Smooth muscle cell of the brain vasculature (primary cell): ENCODE measurements around the gene LAP3.
"Not testable (repeated sequence)": the region's sequence is repeated elsewhere in the genome, so short reads cannot be mapped to it uniquely, and the experiment has no call there.

Source experiments
- DNase-seq: peaks from one replicate; pipeline ENCODE4 v3.0.0-alpha.2; 2012; ENCODE audit warnings: low read depth, low spot score

The LAP3 gene

DNA sequence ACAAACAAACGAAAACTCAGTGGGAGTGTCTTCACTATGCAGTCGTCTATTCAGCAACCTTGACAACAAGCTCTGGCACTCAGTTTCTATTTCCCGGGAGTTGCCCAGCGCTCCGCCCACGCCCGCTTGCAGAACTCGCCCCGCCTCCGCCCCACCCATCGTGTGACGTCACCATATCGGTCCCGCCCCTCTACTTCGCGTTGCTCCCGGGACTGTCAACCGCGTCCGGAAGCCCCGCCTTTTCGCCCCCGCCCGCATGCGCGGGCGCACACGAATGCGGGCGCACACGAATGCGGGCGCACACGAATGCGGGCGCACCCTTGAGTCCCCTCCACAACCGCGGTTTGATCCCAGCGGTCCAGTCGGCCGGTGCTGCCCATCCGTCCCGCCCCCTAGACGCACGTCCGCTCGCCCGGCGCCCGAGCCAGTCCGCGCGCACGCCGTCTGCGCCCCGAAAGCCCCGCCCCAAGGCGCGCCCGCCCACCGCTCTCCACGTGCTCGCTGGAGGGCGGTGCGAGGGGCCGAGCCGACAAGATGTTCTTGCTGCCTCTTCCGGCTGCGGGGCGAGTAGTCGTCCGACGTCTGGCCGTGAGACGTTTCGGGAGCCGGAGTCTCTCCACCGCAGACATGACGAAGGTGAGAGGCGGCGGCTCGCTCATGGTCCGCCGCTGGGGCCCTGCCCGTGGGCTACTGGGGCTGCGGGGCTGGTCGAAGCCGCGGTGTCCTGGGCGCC is at the start of gene LAP3:
Gene LAP3, plus strand, starts transcription at position 267 of the 733 bp plus-strand sequence. Its CDS starts 268 bp downstream, at position 535.
- DNase-seq, result peak; percentile 86

DNA sequence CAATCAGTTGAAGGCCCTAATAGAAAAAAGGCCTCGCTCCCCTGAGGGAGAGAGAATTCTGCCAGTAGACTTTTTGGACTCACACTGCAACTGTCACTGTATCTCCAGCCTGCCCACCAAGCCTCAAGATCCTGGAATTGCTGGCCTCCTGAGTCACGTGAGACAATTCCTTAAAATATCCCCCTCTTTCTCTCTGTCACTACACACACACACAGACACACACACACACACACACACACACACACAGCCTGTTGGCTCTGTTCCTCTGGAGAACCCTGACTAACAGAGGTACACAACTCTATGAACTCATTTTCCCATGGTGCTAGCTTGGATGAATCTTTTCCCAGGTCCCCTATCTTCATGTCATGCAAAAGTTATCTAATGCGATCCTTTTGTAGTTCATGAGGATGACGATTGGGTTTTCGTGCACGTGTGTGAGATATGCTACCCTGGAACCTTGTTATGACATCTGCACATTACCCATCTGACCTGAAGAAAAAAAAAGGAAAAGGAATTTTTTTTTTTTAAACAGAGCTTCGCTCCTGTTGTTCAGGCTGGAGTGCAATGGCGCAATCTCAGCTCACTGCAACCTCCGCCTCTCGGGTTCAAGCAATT is 48.3 kb upstream of the LAP3 start:
- no peak for DNase-seq

DNA sequence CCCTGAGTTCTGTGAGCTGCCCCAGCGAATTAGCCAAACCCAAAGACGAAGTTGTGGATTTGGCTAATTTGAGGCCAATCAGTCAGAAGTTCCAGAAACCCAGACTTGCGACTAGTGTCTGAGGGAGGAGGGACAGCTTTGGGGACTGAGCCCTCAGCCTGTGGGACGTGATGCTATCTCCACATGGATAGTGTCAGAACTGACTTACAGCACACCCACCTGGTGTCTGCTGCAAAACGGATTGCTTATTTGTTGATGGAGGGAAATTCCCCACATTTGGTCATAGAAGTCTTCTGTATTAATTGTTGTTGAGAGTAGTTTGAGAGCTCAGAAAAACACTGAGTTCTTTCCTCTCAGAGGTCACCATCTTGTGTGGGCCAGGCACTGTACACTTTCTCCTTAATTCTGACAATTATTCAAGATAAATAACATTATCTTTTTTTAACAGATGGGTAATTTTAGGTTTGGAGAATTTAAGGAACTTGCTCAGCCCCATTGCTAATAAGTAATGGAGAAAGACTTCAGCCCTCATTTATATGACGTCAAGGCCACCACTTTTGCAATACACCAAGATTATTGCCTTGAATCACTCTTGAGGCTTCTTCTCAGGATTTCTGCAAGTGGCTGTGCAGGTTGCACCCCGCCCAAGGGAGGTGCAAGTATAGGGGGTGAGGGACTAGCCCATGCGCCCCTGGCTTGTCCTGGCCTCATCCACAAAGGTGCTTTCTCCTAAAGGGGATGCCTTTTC is 45.3 kb upstream of the LAP3 start:
- no peak for DNase-seq

DNA sequence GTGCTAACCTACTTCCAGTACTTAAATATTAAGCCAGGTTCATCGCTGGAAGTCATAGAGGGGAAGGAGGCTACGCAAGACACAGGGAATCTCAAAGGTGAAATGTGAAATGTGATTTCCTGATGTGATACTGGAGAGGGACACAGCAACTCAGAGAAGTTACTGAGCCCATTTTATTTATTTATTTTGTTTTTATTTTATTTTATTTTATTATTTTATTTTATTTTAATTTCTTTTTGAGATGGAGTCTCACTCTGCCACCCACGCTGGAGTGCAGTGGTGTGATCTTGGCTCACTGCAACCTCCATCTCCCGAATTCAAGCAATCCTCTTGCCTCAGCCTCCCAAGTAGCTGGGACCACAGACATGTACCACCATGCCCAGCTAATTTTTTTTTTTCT is 42.3 kb upstream of the LAP3 start:
- DNase-seq, result no peak

DNA sequence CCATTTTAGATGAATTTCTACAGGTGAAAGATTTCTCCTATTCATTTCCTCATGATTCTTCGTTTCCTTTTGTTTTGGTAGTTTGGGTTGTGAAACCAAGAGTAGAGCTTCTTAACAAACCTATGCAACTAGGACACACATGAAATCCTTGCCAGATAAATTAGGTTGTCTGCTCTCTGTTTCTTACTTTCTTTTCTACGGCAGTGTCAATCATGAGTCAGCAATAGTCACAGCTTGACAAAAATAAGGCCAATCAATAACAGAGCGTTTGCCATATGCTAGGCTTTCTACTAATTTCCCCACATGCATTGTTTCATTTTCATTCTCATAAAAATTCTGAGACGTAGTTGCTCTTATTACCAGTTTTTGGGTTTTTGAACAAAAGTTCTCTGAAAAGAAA is 41.8 kb upstream of the LAP3 start:
- DNase-seq, result no peak

DNA sequence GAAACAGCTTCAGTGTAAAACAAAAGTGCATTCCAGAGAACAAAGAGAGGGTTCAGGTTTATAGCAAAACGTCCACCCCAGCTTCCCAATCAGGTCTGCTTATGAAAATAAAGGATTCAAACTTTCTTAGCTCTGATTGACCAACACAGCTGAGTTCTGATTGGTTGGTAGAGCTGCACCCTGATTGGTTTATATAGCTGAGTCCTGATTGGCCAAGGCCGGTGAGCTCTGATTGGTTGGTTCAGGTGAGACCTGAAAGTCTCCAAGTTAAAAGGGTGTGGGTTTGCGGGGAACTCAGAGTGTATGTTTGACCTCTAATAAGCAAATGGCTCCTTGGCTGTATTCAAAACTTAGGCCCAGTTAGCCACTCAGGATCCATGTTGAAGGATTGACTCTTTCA is 41.1 kb upstream of the LAP3 start:
- DNase-seq, result no peak

DNA sequence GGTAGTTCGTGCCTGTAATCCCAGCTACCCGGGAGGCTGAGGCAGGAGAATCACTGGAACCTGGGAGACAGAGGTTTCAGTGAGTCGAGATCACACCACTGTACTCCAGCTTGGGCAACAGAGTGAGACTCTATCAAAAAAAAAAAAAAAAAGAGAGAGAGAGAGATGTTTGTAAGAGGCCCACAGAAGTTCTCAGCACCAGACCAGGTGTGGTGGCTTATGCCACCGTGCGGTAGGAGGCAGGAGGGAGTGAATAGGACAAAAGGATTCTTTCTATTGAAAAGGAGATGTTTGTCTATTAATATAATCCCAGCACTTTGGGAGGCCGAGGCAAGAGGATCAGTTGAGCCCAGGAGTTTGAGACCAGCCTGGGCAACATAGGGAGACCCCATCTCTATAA is 39.9 kb upstream of the LAP3 start:
- DNase-seq, result not testable (repeated sequence)

DNA sequence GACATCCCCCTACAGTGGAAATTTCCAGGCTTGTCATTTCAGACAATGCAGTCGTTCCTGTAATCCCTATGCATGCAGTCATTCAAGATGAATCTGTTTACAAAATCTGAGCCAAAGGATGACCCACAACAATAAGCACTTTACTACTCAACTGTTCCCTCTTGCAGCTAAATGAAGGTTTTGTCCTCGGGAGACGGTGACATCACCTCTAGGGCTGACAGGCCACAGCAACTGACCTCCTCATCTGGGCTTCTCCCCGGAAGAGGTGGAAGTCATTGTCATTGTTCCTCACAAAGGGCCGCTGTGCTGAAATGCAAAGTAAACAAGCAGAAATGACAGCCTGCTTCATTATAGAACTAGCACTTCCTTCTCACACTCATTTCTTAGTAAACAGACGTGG is 32.8 kb upstream of the LAP3 start:
- DNase-seq, result no peak

DNA sequence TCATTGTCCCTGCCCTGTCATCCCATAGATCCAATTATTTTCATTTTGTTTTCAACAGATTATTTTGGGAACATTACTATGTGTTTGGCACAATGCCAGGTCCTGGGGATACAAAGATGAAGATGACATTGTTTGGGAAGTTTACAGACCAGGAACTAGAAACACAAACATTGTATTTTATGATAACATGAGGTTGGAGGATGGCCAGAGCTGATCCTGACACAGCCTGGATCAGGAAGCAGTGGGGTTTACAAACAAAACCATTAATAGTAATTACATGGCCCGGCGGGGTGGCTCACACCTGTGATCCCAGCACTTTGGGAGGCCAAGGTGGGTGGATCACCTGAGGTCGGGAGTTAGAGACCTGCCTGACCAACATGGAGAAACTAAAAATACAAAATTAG is 32.2 kb upstream of the LAP3 start:
- no peak for DNase-seq

DNA sequence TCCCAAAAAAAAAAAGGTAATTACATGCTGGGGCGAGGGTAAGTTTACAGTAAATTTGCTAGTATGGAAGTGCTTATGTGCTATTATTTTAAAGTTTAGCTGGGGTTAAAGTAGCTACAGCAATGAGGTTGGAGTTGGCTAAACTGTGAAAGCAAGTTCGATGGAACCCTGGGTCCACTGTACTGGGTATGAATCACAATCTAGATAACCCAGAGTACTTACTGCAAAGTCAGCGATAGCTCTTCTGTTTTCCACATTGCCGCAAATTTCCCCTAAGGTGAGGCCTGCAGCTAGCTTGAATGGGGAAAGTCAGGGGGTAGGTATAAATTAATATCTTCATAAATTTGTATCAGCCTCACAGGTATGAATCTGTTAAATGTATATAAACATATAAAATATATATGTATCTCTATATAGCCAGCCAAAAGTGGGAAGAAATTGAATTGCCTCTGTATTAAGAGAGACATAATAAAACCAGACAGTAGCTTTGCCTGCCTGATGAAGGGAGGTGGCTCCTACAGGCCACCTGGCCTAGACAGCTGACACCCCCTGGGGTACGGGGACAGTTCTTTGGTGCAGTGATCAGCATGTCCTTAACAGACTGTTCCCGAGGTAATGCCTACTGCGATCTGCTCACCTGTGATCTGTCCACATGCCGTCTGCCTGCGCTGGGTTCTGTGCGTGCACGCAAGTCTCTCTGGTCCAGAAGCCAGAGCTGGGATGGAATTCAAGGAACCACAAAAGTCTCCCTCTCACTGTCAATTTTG is 31.4 kb upstream of the LAP3 start:
- no peak for DNase-seq

DNA sequence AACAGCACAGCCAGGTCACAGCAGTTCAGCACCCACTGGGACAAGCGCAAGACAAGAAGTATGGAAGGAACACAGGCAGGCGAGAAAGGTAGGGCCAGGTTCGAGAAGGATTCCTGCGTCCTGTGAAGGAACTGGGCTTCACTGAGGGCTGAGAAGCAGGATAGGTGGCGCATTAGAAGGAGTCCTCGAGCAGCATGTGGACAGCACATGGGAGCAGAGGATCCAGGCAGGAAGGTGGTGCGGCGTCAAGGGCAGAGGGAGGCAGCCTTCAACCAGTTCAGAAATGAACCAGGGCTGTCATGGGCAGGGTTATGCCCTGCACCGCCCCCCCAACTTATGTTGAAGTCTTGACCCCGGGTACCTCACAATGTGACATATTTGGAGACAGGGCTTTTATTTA is 30.8 kb upstream of the LAP3 start:
- no peak for DNase-seq

DNA sequence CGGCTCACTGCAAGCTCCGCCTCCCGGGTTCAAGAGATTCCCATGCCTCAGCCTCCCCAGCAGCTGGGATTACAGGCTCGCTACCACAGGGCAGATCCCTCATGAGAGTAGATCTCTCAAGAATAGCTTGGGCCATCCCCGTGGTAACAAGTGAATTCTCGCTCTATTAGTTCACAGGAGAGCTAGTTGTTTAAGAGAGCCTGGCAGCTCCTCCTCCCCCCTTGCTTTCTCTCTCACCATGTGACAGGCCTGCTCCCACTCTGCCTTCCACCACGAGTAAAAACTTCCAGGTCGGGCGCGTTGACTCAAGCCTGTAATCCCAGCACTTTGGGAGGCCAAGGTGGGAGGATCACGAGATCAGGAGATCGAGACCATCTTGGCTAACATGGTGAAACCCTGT is 30.3 kb upstream of the LAP3 start:
- DNase-seq, result no peak

DNA sequence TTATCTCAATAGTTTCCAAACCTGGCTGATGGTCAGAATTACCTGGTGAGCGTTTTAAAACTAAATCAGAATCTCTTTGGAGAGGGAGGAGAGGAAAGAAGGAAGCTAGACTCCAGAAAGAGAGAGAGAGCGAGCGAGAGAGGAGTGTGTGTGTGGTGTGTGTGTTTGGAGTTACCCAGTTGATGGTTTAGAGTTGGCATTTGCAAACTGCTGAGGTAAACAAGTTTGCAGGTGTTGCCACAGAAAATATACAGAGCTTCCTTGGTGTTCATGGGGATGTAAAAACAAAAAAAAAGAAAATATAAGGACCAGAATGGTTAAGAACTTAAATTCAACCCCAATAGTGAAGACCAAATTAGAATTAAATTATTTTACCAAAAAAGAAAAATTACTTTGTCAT is 26.4 kb upstream of the LAP3 start:
- no peak for DNase-seq

DNA sequence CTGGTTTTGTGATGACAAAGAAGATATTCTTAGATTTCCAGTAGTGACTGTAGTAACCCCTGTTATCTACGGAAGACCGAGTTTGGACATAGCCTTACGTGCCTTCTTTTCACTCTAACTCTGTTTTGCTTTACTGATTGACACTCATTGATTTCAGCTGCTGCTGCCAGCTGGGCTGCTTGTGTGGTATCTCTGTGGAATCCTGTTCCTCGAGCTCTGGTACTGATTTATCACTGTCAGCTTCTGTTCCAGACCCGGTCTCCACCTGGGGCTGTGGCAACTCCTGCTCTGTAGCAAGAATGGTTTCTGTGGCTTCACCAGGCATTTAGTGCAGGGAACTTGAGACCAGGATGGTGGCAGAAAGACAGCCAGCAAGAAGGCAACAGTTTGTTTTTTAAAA is 24.6 kb upstream of the LAP3 start:
- no peak for DNase-seq

DNA sequence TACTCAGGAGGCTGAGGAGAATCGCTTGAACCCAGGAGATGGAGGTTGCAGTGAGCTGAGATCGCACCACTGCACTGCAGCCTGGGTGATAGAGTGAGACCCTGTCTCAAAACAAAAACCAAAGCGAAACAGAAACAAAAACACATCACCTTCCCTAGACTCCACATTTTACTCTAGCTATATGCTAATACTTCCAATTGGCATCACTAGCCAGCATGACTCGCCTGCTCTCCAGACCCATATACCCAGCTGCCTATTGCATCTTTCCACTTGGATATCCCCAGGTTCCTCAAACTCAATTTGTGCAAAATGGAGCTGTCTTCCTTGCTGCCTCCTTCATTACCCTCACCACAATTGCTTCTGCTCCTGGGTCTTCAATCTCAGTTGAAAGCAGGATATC is 22.4 kb upstream of the LAP3 start:
- no peak for DNase-seq

DNA sequence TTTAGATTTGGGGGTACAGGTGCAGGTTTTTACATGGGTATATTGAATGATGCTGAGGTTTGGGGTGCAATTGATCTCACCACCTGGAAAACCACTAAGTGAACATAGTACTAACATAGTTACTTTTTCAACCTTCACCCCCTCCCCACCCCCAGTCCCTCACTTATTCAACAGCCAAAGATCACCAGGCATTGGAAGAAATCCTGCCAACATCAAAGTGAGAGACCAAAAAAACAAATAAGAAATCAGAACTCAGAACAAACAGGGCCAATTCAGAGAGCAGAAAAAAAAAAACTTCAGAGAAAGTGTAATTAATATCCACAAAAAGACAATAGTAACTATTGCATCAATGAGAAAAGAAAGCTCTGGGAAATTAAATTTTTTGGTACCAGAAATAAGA is 20.5 kb upstream of the LAP3 start:
- no peak for DNase-seq

DNA sequence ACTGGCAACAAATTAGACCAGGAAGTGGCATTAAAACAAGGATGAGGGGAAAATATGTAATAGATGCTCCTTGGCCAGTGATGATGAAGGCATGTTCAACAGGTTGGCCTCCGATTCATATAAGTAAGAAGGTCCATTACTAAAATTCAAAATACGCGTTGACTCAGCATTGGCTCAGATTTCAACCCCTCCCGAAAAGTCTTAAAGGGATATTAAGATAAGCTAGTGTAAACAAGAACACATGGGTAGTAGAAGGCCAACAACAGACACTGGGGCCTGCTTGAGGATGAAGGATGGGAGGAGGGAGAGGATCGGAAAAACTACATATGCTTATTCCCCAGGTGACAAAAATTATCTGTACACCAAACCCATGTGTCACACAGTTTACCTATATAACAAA is 19.1 kb upstream of the LAP3 start:
- no peak for DNase-seq

DNA sequence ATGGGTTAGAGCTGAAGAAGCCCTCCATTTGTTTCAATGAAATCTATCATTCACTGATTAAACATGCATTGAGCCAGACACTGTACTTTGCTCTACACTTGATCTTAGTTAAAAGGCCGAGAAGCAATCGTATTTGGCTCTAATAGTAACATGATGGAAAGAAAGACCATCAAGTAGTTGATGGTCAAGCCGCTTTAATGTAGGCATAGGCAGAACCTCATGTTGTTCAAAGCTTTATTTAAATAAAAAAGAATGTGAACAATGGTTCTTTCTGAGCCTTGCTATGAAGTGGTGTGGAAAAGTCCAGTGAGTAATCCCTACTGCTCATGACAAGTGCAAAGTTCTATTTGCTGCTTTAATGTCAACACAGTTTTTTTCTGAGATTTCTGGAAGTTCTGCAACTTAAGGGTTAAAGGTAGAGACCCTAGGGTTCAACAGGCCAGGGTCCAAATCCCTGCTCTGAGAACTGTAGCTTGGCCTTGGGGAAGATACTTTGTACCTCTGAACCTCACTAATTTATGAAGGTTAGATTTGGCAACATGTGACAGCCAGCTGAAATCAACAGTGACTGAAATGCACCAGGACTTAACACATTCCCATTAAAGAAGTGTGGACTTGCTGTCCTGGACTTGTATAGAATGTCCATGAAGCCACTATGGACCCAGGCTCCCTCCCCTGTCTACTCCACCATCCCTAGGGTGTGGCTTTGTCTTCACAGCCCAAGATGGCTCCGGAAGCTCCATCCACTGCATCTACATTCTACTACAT is 17.9 kb upstream of the LAP3 start:
- no peak for DNase-seq

DNA sequence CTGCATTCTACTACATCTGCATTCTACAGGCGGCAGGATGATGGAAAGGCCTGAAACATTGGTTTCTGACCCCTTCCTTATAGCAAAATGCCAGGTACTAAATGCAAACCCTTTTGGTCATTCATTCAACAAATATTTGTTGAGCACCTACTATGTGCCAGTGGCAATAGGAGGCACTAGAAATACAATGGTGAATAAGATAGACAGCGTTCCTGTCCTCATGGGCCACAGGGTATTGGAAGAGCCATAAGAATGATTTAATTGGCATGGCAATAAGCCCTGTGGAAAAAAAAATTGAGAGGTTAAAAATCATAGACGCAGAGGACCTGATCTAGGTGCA is 17.3 kb upstream of the LAP3 start:
- no peak for DNase-seq

DNA sequence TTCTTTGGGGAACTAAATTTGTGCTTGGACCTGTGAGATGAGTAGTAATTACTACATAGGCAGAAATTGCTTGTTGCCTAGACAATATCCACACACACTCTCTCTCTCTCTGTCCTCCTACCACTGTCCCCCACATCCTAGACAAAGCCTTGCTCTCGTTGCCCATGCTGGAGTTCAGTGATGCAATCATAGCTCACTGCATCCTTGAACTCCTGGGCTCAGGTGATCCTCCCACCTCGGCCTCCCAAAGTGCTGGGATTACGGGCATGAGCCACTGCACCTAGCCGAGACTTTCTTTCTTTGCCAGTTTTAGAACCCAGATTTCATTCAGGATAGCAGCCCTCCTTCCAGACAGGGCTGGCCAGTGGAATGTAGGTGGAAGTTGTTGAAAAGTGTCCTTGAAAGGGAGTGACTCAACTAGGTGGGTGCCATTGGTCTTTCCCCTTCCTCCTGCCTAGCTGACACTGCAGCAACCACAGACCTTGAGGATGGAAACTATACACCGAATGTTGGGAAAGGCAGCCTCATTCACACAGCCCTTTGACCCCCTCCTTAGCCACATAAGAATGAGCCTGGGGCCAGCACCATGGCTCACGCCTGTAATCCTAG is 16.8 kb upstream of the LAP3 start:
- DNase-seq, result no peak
